Measurements from ENCODE around the gene MSANTD1.

Gene MSANTD1

DNA sequence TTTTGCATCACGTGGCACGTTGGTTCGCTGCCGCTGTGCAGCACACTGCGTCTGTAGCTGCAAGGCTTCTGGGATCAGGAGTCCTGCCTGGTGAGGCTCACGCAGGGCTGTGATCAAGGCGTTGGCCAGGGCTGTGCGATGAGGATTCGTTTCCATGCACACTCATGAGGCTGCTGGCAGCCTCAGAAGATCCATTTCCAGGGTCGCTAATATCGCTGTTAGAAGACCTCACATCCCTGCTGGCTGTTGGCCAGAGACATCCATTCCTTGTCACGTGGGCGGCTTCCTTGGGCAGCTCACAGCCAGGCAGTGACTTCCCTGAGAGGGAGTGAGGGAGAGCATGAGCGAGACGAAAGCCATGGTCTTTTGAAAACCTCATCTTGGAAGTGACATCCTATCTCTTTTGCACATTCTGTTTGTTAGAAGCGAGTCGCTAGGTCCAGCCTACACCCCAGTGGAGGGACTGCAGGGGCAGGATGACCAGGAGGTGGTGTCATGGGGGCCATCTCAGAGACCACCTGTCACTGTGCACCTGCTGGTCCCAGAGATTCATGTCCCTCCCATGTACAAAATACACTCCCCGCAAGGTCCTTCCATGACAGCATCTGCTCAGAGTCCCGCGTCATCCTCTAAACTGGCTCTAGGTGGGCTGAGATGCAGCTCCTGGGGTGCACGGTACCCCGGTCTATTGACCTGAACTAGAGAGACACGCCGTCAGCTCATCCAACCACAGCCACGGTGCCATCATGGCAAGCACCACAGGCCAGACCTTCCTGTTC lies 56.1 kb downstream of the MSANTD1 start:
- peak in 1 of 2 donors; percentile 38 for DNase-seq

DNA sequence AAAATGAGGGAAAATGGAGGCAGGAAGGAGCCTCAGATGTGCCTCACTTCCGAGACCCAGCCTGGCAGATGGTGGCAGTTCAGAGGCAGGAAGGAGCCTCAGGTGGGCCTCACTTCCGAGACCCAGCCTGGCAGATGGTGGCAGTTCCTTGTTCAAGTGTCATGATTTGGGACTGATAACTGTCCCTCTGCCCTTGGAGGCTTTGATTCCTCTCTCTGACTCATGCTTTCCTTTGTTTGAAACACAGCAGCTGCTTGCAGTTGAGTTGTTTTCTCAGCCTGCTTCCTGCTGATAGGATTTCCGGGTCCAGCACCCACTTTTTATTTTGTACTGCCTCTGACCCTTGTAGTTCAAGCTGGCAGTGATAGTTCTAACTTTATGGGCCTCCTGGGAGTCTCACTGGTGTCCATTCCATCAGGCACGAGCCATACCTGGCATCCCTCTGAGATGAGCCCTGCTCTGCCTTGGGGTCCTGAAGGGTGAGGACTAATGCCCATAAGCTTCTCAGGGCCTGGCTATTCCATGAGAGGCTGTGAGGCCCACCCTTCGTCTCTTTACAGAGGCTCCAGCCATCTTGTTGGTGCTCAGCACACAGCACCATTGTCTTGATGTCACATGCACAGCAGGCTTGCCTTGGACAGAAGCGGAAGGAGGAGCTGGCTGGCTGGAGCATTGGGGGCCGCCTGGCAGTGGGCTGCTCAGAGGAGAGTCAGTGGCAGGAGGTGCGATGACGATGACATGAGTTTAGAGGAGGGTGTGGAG lies 56.8 kb downstream of the MSANTD1 start:
- peak in 1 of 2 donors; percentile 45 for DNase-seq

Data from hippocampal formation (tissue), 2 donors.